RWPE1 (cell line): ENCODE results near the gene GREB1L.

ENCODE experiments used
- CTCF ChIA-PET: fragments of 350-600 bp; sonication (Branson Sonifier 250); formaldehyde crosslinking; extraction: SDS; loops from one replicate; lab custom pipeline; 2021; lab: Yijun Ruan, JAX
- POLR2A ChIA-PET: fragments of 400-600 bp; formaldehyde crosslinking; extraction: SDS; loops from one replicate; lab custom pipeline; 2020; ENCODE audit warnings: antibody characterized with exemption; ENCODE audit not compliant: low non-redundant PET; lab: Yijun Ruan, JAX
- DNase-seq: peaks from one replicate; pipeline ENCODE4 v3.0.0; 2012; ENCODE audit warnings: low spot score
- H3K27ac ChIP-seq: fragments of 450-650 bp; 2 replicates; pipeline ENCODE4 v1.5.1; 2017
- CTCF ChIP-seq: fragments of 450-650 bp; conservative IDR thresholded peaks from 2 replicates; pipeline ENCODE4 v1.5.1; 2017; ENCODE audit warnings: low read depth, mild to moderate bottlenecking

GREB1L gene

GRCh38 chr18:21472741-21473140, 230.7 kb downstream of the GREB1L start:
- CTCF ChIA-PET = no interaction called here

GRCh38 chr18:21474621-21475020, 232.6 kb downstream of the GREB1L start:
- CTCF ChIA-PET = no interaction called here
- no peak for DNase-seq
- POLR2A ChIA-PET = no interaction called here
- no peak for TF ChIP-seq CTCF
- no peak overlapping the region for H3K27ac ChIP-seq

More at GRCh38 chr18:21472741-21473140, 230.7 kb downstream of the GREB1L start:
- no peak for TF ChIP-seq CTCF
- H3K27ac ChIP-seq = no peak overlapping the region
- no peak for DNase-seq
- POLR2A ChIA-PET = no interaction called here

GRCh38 chr18:21479721-21480120, 237.7 kb downstream of the GREB1L start:
- POLR2A ChIA-PET = no interaction called here
- no peak overlapping the region for H3K27ac ChIP-seq
- no peak for TF ChIP-seq CTCF
- CTCF ChIA-PET = interaction anchor here (0.7 kb wide), 2 partner anchors 12 to 40 kb away, joined by 3 to 5 read pairs; no protein-coding TSS in a partner anchor
- no peak for DNase-seq

GRCh38 chr18:21481739-21482138, 239.7 kb downstream of the GREB1L start:
- ChIA-PET CTCF (no interaction called here), POLR2A (no interaction called here)
- DNase-seq = no peak
- no peak for TF ChIP-seq CTCF
- no peak overlapping the region for H3K27ac ChIP-seq

- no peak for TF ChIP-seq CTCF
- POLR2A ChIA-PET = no interaction called here
- CTCF ChIA-PET = interaction anchor here (0.5 kb wide), 1 partner anchor 36 kb away, joined by 3 read pairs; no protein-coding TSS in a partner anchor
- DNase-seq = no peak
- no peak overlapping the region for H3K27ac ChIP-seq
Measured at GRCh38 chr18:21483051-21483450, 241.0 kb downstream of the GREB1L start.

- TF ChIP-seq CTCF = no peak
- no peak for DNase-seq
- ChIA-PET CTCF (interaction anchor here (0.6 kb wide), 1 partner anchor 119 kb away, joined by 3 read pairs; no protein-coding TSS in a partner anchor), POLR2A (no interaction called here)
- H3K27ac ChIP-seq = no peak overlapping the region
Measured at GRCh38 chr18:21484851-21485636, 243.0 kb downstream of the GREB1L start.
